Erythroblast (primary cell): Measurements from ENCODE around the gene BPI.
"Not testable (repeated sequence)": the region's sequence is repeated elsewhere in the genome, so short reads cannot be mapped to it uniquely, and the experiment has no call there.

ENCODE experiments used
- DNase-seq, 2 experiments: peaks; one replicate each; lab custom pipeline; 2025; lab: John Stamatoyannopoulos, UW
- GATA1 ChIP-seq: IDR thresholded peaks from 2 replicates; pipeline ENCODE4 v1.6.1; 2011; ENCODE audit warnings: low read depth, mild to moderate bottlenecking, control low read depth, low read length, moderate library complexity
- POLR2A ChIP-seq: IDR thresholded peaks from 2 replicates; pipeline ENCODE4 v1.6.1; 2011; ENCODE audit warnings: mild to moderate bottlenecking, low read length

Gene BPI

DNA sequence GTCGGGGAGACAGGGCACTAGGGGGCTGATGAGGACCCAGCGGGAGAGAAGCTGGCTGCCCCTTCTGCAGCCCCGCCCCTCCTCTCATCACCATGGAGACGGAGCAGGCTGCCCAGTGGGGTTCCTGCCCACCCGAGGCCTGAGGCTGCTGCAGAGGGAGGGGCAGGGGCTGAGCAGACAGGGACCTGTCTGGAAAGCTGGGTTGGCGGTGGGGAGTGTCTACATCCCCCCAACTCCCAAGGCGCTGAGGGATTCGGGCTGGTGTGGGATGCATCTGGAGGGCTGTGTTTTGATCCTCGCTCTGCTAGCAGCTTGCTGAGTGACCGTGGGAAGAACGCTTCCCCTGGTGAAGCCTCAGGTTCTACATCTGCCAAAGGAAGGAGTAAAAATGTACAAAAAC lies 1.2 kb upstream of the BPI start:
- TF ChIP-seq GATA1 (no peak), POLR2A (no peak)
- DNase-seq, result no peak

- TF ChIP-seq POLR2A (no peak), GATA1 (no peak)
- peak; percentile 27 to 34 for DNase-seq
These were observed 990 bp downstream of the BPI start for GRCh38 chr20:38304845-38305447.

GRCh38 chr20:38305541-38305940 lies 1.6 kb downstream of the BPI start:
- TF ChIP-seq POLR2A, result no peak
- DNase-seq, result no peak

GRCh38 chr20:38306379-38306778 lies 2.4 kb downstream of the BPI start:
- TF ChIP-seq POLR2A (no peak), GATA1 (no peak)
- DNase-seq, result no peak

DNA sequence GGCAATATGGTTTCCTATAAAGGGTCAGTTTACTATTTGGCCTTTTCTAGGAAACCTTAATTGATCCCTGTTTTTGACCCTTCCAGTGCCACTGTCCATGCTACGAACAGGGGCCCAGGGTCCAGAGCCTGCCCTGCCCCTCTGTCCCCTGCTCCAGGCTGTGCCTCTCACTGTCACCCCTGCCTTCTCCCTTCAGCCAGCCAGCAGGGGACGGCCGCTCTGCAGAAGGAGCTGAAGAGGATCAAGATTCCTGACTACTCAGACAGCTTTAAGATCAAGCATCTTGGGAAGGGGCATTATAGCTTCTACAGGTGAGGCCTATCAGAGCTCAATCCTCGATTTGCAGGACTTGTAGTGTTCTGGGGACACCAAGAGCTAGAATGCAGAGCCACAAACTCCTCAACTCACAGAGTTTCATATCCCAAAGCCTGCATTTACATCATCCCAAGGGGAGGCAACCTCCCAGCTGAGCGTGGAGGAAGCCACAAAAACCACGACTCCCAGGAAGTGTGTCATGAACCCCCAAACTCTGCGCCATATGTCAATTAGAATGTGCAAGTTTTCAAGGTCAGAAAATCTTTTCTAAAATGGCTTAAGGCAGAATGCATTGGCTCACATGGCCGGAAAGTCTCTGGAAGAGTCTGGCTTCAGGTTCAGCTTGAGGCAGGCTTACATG lies 3.6 kb downstream of the BPI start:
- TF ChIP-seq POLR2A, result no peak
- no peak for TF ChIP-seq GATA1
- DNase-seq, result no peak

GRCh38 chr20:38308047-38308438 lies 4.1 kb downstream of the BPI start:
- no peak for DNase-seq
- TF ChIP-seq POLR2A (no peak), GATA1 (no peak)

GRCh38 chr20:38308447-38308846 lies 4.5 kb downstream of the BPI start:
- TF ChIP-seq GATA1, result no peak
- TF ChIP-seq POLR2A, result no peak
- DNase-seq, result no peak

DNA sequence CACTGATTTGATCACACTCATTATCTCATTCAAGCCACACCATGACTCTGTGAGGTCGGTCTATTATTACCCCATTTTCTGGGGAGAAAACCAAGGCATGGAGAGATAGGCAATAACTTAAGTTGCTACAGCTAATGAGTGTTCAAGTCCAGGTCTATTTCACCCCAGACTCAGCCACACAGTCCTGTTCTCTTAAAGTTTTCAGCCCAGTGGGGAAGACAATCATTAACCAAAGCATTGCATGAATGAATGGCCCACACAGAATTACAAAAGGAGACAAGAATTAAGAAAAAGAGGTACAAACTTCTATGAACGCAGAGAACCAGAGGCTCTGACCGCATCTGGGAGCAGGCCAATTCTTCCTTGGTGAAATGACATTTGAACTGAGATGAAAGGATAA lies 7.1 kb downstream of the BPI start:
- DNase-seq, result no peak

GRCh38 chr20:38311491-38311890 lies 7.5 kb downstream of the BPI start:
- TF ChIP-seq GATA1, result no peak
- no peak for TF ChIP-seq POLR2A
- no peak for DNase-seq

More for the DNA sequence above, 7.1 kb downstream of the BPI start:
- no peak for TF ChIP-seq GATA1
- TF ChIP-seq POLR2A, result no peak

- TF ChIP-seq GATA1 (no peak), POLR2A (no peak)
- no peak for DNase-seq
These were observed 9.7 kb downstream of the BPI start for GRCh38 chr20:38313676-38314075.

DNA sequence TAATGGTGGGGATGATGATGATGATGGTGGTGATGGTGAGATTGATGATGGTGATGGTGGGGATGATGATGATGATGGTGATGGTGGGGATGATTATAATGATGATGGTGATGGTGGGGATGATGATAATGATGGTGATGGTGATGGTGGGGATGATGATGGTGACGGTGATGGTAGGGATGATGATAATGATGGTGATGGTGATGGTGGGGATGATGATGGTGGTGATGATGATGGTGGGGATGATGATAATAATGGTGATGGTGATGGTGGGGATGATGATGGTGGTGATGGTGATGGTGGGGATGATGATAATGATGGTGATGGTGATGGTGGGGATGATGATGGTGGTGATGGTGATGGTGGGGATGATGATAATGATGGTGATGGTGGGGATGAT lies 10.4 kb downstream of the BPI start:
- DNase-seq, result not testable (repeated sequence)

GRCh38 chr20:38315290-38315966 lies 11.5 kb downstream of the BPI start:
- TF ChIP-seq POLR2A (no peak), GATA1 (no peak)
- DNase-seq, result no peak

DNA sequence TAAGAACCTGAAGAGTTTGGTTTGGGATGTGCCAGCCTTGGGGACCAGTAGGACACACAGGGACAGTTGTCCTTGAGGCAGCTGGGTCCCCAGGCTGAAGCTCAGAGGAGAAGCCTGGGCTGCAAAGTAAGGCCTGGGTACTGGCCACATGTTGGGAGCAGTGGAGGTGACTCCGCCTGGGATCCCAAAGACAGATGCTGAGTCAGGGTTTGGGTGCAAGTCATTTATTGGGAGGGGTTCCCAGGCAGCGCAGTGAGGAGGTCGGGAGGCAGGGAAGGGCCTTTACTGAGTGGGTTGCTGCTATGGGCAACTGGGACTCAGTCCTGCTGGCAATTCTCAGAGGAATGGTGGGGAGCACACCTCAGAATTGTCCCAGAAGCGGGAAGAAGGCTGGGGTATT lies 12.4 kb downstream of the BPI start:
- no peak for TF ChIP-seq GATA1
- no peak for TF ChIP-seq POLR2A
- DNase-seq, result no peak

DNA sequence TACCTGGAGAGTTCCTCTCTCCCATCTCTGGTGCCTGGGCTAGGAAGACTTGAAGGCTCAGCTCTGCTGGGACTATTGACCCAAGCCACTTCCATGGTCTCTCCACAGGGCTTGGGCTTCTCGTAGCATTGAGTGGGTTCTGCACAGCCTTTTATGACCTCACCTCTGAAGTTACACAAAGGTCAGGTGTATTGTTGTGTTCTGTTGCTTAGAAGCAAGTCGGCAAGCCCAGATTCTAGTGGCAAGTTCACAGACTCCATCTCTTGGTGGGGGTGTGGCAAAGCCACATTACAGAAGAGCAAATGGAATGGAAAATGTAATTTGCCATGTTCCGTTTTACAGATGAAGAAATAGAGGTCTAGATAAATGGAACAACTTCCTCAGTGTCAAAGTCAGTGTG lies 13.5 kb downstream of the BPI start:
- no peak for TF ChIP-seq POLR2A
- no peak for TF ChIP-seq GATA1
- no peak for DNase-seq

- no peak for DNase-seq
- TF ChIP-seq GATA1, result no peak
- no peak for TF ChIP-seq POLR2A
These were observed 16.3 kb downstream of the BPI start for GRCh38 chr20:38320221-38320620.
